Cardiac muscle cell (in vitro differentiated cells and primary cell): ENCODE results near the gene GFRA3. TPM values are rescaled to one million over a fixed set of nuclear protein-coding genes. Genes with fewer than 3 reads are reported as not detected.
A peak's percentile ranks its signal among the peaks of the same experiment; 100 is the strongest.

Experiments
- DNase-seq, 2 donors: peaks; one replicate each; pipeline versions ENCODE4 v3.0.0 to v3.0.0-alpha.2; 2010 to 2017; ENCODE audit warnings: low read depth in 1 of 2, low spot score in 1 of 2
- H3K27ac ChIP-seq: fragments of 200-600 bp; sonication (generic); 2 replicates; pipeline ENCODE4 v1.5.1; 2016
- H3K27me3 ChIP-seq: fragments of 200-600 bp; sonication (generic); 2 replicates; pipeline ENCODE4 v1.6.0; 2016; ENCODE audit warnings: control low read depth
- H3K36me3 ChIP-seq: fragments of 200-600 bp; sonication (generic); 2 replicates; pipeline ENCODE4 v1.5.1; 2016; ENCODE audit warnings: control low read depth
- H3K4me1 ChIP-seq: fragments of 200-600 bp; sonication (generic); 2 replicates; pipeline ENCODE4 v1.8.1; 2017; ENCODE audit warnings: low read depth, mild to moderate bottlenecking, mixed run types
- H3K4me3 ChIP-seq: fragments of 200-600 bp; sonication (generic); 2 replicates; pipeline ENCODE4 v1.5.1; 2016; ENCODE audit warnings: mild to moderate bottlenecking
- H3K9me3 ChIP-seq: fragments of 200-600 bp; sonication (generic); 2 replicates; pipeline ENCODE4 v1.5.1; 2017; ENCODE audit warnings: low read depth, mild to moderate bottlenecking, control low read depth
- CTCF ChIP-seq: IDR thresholded peaks from 2 replicates; pipeline ENCODE4 v1.5.1; 2012; ENCODE audit warnings: low read depth, mild to moderate bottlenecking, low read length
- polyA plus RNA-seq: library from polyadenylated mRNA; unstranded; fragments of >200 nt; fragmentation: Nextera tagmentation; extraction: Ambion mirVana; gene quantifications from 2 replicates; pipeline ENCODE4 v1.2.1, GENCODE V29; 2016
- total RNA-seq: library from RNA; depleted of rRNA; stranded (reverse); fragments of >200 nt; gene quantifications from 2 replicates; pipeline ENCODE4 v1.2.3, GENCODE V29; 2016

GFRA3 gene
- total and polyA plus RNA-seq, 2 experiments from 2014 or later: 0.39 to 0.51 TPM

GRCh38 chr5:138275895-138276294, 1.5 kb upstream of the GFRA3 start:
- Histone ChIP-seq H3K4me3 (no peak overlapping the region), H3K27ac (no peak overlapping the region), H3K27me3 (peaks cover 20% of the 10 kb centered on the region), H3K36me3 (no peaks in the 10 kb centered on the region), H3K9me3 (no peaks in the 10 kb centered on the region), H3K4me1 (no peaks in the 10 kb centered on the region)
- TF ChIP-seq CTCF: no peak
- DNase-seq: no peak

GRCh38 chr5:138275379-138275782, 960 bp upstream of the GFRA3 start:
- Histone ChIP-seq H3K4me1 (no peaks in the 10 kb centered on the region), H3K27ac (no peak overlapping the region), H3K9me3 (no peaks in the 10 kb centered on the region), H3K36me3 (no peaks in the 10 kb centered on the region), H3K4me3 (no peak overlapping the region), H3K27me3 (peaks cover 20% of the 10 kb centered on the region)
- DNase-seq: peak in 1 of 2 donors; percentile 20
- no peak for TF ChIP-seq CTCF

- Histone ChIP-seq H3K36me3 (no peaks in the 10 kb centered on the region), H3K27me3 (peaks cover 20% of the 10 kb centered on the region), H3K27ac (no peak overlapping the region), H3K4me3 (peak overlapping the region; percentile 42), H3K4me1 (no peaks in the 10 kb centered on the region), H3K9me3 (no peaks in the 10 kb centered on the region)
- DNase-seq: no peak
- TF ChIP-seq CTCF: no peak
Observed at GRCh38 chr5:138273834-138274188, 610 bp downstream of the GFRA3 start.

- no peak overlapping the region for H3K27ac ChIP-seq
- no peaks in the 10 kb centered on the region for H3K36me3 ChIP-seq
- no peak for TF ChIP-seq CTCF
- H3K9me3 ChIP-seq: no peaks in the 10 kb centered on the region
- no peaks in the 10 kb centered on the region for H3K4me1 ChIP-seq
- DNase-seq: no peak
- peaks cover 20% of the 10 kb centered on the region for H3K27me3 ChIP-seq
- no peak overlapping the region for H3K4me3 ChIP-seq
Observed at GRCh38 chr5:138272681-138273080, 1.7 kb downstream of the GFRA3 start.

GRCh38 chr5:138271281-138271680, 3.1 kb downstream of the GFRA3 start:
- DNase-seq: no peak
- no peaks in the 10 kb centered on the region for H3K36me3 ChIP-seq
- TF ChIP-seq CTCF: no peak
- H3K9me3 ChIP-seq: no peaks in the 10 kb centered on the region
- H3K27me3 ChIP-seq: peaks cover 20% of the 10 kb centered on the region
- no peak overlapping the region for H3K27ac ChIP-seq
- no peaks in the 10 kb centered on the region for H3K4me1 ChIP-seq
- H3K4me3 ChIP-seq: no peak overlapping the region

- no peak overlapping the region for H3K27ac ChIP-seq
- TF ChIP-seq CTCF: no peak
- H3K4me1 ChIP-seq: no peaks in the 10 kb centered on the region
- H3K9me3 ChIP-seq: no peaks in the 10 kb centered on the region
- DNase-seq: no peak
- no peaks in the 10 kb centered on the region for H3K36me3 ChIP-seq
- no peak overlapping the region for H3K4me3 ChIP-seq
- H3K27me3 ChIP-seq: no peaks in the 10 kb centered on the region
Observed at GRCh38 chr5:138264183-138264582, 10.2 kb downstream of the GFRA3 start.
